ENCODE results near the gene C1R. TPM values are rescaled to one million over a fixed set of nuclear protein-coding genes. Genes with fewer than 3 reads are reported as not detected.
A peak's percentile ranks its signal among the peaks of the same experiment; 100 is the strongest.

C1R gene
- polyA plus RNA-seq, 1 experiment: 703 TPM

- CTCF ChIA-PET: interaction anchor here (0.5 to 4.2 kb wide), 10 partner anchors 14 to 481 kb away, joined by 3 to 39 read pairs (median 7); partner anchors contain the start of genes C1RL and C1S
- Histone ChIP-seq H3K36me3 (ENCODE audit: control insufficient read depth, insufficient read depth, low read length) (peaks cover 16% of the 10 kb centered on the region), H3K4me3 (ENCODE audit: low read depth, low read length) (no peak overlapping the region), H3K27me3 (ENCODE audit: control insufficient read depth, insufficient read depth, low read length) (no peaks in the 10 kb centered on the region)
- TF ChIP-seq CTCF (IDR thresholded peaks at IDR 0.05; ENCODE audit: insufficient read depth, low read depth, low read length): no peak
- POLR2A ChIA-PET: no interaction called here
- DNase-seq (ENCODE audit: low read depth): no peak
Observed at GRCh38 chr12:7093486-7093885, 1.2 kb upstream of the C1R start.

- H3K4me3 ChIP-seq (ENCODE audit: low read depth, low read length): no peak overlapping the region
- CTCF ChIA-PET: interaction anchor here (0.5 to 4.2 kb wide), 13 partner anchors 14 to 480 kb away, joined by 3 to 39 read pairs (median 5); partner anchors contain the start of genes C1RL, C1S and LPCAT3
- H3K27me3 ChIP-seq (ENCODE audit: control insufficient read depth, insufficient read depth, low read length): no peaks in the 10 kb centered on the region
- POLR2A ChIA-PET: no interaction called here
- H3K36me3 ChIP-seq (ENCODE audit: control insufficient read depth, insufficient read depth, low read length): peaks cover 19% of the 10 kb centered on the region
- DNase-seq (ENCODE audit: low read depth): no peak
- TF ChIP-seq CTCF (IDR thresholded peaks at IDR 0.05; ENCODE audit: insufficient read depth, low read depth, low read length): no peak
Observed at GRCh38 chr12:7092986-7093460, 778 bp upstream of the C1R start.

DNA sequence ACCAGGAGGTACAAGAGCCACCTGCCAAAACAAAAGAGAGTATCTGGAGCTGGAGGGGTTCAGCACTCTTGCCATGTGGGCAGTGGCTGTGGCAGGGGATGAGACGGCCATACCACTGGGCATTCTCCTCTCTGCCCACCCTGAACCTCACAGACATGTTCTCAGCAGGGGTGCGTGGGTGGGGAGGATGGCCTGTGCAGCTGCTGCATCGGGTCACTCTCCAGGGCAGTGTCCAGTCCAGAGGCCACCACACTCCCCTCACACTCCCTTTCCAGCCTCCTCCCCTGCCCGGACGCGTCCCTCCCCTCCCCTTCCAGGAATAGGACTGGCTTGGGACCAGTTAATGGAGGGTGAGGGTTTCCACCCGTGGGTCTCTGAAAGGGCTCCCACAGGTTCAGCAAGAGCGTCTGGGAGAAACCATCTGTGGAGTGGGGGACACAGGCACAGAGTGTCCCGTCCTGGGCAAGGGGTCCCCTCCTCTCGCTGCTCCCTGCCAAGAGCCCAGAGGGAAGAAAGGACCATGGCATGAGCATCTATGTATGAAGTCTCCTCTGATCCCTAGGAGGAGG, 501 bp downstream of the C1R start:
- Histone ChIP-seq H3K27me3 (ENCODE audit: control insufficient read depth, insufficient read depth, low read length) (no peaks in the 10 kb centered on the region), H3K36me3 (ENCODE audit: control insufficient read depth, insufficient read depth, low read length) (peaks cover 26% of the 10 kb centered on the region), H3K4me3 (ENCODE audit: low read depth, low read length) (peak overlapping the region; percentile 76)
- POLR2A ChIA-PET: no interaction called here
- no peak for DNase-seq (ENCODE audit: low read depth)
- CTCF ChIA-PET: interaction anchor here (1.0 to 2.9 kb wide), 9 partner anchors 12 to 74 kb away, joined by 4 to 29 read pairs (median 9); partner anchors contain the start of genes C1RL, C1S and LPCAT3
- TF ChIP-seq CTCF (IDR thresholded peaks at IDR 0.05; ENCODE audit: insufficient read depth, low read depth, low read length): no peak

- POLR2A ChIA-PET: no interaction called here
- Histone ChIP-seq H3K36me3 (ENCODE audit: control insufficient read depth, insufficient read depth, low read length) (peaks cover 27% of the 10 kb centered on the region), H3K4me3 (ENCODE audit: low read depth, low read length) (peak overlapping the region; percentile 76), H3K27me3 (ENCODE audit: control insufficient read depth, insufficient read depth, low read length) (no peaks in the 10 kb centered on the region)
- DNase-seq (ENCODE audit: low read depth): no peak
- CTCF ChIA-PET: interaction anchor here (1.0 to 2.9 kb wide), 4 partner anchors 11 to 31 kb away, joined by 5 to 19 read pairs (median 12); partner anchors contain the start of gene C1S
- TF ChIP-seq CTCF (IDR thresholded peaks at IDR 0.05; ENCODE audit: insufficient read depth, low read depth, low read length): no peak
Observed at GRCh38 chr12:7091171-7091570, 1.1 kb downstream of the C1R start.

DNA sequence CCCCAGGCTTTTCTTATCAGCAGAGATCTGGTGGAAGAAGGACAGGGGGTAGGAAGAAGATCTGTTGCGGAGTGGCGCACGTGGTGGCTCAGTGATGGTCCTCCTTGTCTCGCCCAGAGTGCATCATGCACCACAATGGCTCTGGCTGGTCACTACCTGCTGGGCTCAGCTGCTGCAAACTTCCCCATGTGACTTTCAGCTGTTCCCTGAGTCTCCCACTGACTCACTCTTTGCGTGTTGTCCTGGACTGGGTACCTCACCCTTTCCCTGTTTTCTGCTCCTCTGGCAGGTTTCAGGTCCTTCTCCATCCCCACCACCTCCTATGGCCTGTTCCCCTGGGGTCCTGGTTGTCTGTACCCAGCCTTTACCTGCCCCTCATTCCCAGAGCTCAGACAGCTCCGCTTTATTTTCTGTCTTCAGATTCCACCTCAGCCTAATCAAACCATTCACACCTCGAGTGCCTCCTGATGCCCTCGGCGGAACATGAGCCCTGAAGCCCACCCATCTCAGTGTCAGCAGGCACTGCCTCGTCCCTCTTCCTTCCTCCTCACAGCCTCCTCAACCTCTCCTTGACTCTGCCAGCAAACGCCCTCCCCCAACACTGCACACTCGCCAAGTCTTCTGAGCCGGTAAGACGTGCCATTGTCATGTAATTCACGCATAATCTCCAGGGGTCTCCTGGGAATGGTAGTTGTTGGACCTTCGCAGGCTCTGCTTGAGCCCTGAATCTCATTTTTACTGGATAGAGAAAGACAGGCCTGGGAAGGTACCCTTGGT, 1.8 kb downstream of the C1R start:
- DNase-seq (ENCODE audit: low read depth): no peak
- TF ChIP-seq CTCF (IDR thresholded peaks at IDR 0.05; ENCODE audit: insufficient read depth, low read depth, low read length): no peak
- Histone ChIP-seq H3K36me3 (ENCODE audit: control insufficient read depth, insufficient read depth, low read length) (peaks cover 32% of the 10 kb centered on the region), H3K4me3 (ENCODE audit: low read depth, low read length) (peak overlapping the region; percentile 76), H3K27me3 (ENCODE audit: control insufficient read depth, insufficient read depth, low read length) (no peaks in the 10 kb centered on the region)
- CTCF ChIA-PET: interaction anchor here (0.8 to 2.9 kb wide), 4 partner anchors 10 to 146 kb away, joined by 3 to 19 read pairs (median 12); partner anchors contain the start of gene C1S
- POLR2A ChIA-PET: no interaction called here

Data from BJ (cell line).